Measurements from ENCODE around the gene OSGEP.
"Not testable (repeated sequence)": the region's sequence is repeated elsewhere in the genome, so short reads cannot be mapped to it uniquely, and the experiment has no call there.

Gene OSGEP

DNA sequence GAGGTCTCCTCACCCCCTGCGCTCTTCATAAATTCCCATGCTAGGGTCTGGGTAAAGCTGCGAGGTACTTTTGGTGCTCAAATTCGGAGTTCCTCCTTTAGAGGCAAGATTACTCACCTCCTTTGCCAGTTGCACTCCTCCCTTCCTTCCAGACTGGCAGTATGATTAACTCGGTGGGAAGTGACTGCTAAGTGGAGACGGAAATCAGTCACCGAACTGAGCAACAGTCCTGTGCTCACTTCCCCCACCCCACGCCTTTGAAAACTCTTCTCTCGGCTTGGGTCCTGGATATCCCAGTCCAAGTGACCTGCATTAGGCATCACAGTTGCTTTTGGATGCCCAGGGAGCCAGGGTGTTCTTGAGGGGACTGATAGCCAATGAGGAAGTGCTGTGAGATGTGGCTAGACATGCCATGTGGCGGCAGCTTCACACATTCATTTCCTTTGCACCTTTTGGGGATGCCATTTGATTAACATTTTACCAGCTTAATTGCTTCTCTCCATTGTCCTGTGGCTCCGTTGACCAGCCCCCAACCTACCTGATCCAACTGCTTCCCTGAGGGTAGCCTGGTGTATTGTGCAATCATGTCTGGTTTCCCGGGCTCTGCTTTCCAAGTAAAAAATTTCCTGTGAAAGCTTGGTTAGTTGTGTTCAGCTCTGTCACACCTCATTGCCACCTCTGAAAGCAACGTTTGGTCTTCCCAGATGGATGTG, 15.4 kb upstream of the OSGEP start:
- peak; percentile 58 for DNase-seq (ENCODE audit: low spot score)

DNA sequence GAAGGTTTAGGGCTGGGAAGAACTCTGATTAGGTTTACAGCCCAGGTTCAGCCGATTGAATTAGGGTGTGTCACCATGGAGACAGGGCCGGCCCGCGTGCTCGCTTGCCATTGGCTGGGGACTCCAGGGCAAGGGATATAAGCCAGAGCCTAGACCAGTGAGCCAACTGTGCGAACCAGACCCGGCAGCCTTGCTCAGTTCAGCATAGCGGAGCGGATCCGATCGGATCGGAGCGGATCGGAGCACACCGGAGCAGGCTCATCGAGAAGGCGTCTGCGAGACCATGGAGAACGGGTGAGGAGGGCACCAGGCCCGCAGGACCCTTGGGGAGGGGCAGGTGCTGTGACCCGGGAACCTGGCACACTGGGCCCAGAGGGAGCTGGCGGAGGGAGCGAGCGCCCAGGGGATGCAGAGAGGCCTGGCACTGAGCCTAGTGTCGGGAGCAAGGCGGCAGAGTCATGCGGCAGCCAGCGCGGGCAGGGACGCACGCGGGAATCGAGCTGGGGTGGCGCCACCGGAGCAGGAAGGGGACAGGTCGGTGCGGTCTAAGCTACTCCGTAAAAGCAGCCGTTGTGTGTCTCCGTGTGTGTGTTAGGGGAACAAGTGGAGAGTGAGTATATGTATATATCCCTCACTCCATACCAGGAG, 14.8 kb upstream of the OSGEP start, which contains the start of gene PNP:
TSS of gene PNP (plus strand) at position 165 of the 648 bp plus-strand sequence. CDS start at position 284, 119 bp downstream.
- peak; percentile 94 for DNase-seq (ENCODE audit: low spot score)

DNA sequence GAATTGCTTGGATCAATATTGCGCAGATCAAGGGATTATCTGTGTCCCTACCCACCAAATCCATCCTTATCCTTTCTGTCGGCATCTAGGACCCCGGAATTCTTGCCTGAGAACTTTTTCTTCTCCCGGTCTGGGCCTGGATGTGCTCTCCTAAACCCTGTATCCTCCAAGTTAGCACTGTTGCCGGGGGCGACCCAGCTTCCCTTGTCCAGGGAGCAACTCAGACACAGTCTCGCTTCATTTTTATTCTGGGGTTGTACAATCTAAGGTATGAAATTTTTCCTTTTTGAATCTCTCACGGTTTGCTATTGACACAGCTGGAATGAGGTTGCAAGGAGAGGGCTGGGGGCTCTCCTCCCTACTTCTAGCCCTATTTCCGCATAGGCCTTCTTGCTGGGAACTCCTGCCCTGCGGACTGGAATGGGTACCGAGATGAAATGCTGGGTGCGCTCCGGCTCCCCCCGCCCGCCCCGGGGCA, 14.2 kb upstream of the OSGEP start:
- DNase-seq (ENCODE audit: low spot score) = no peak

DNA sequence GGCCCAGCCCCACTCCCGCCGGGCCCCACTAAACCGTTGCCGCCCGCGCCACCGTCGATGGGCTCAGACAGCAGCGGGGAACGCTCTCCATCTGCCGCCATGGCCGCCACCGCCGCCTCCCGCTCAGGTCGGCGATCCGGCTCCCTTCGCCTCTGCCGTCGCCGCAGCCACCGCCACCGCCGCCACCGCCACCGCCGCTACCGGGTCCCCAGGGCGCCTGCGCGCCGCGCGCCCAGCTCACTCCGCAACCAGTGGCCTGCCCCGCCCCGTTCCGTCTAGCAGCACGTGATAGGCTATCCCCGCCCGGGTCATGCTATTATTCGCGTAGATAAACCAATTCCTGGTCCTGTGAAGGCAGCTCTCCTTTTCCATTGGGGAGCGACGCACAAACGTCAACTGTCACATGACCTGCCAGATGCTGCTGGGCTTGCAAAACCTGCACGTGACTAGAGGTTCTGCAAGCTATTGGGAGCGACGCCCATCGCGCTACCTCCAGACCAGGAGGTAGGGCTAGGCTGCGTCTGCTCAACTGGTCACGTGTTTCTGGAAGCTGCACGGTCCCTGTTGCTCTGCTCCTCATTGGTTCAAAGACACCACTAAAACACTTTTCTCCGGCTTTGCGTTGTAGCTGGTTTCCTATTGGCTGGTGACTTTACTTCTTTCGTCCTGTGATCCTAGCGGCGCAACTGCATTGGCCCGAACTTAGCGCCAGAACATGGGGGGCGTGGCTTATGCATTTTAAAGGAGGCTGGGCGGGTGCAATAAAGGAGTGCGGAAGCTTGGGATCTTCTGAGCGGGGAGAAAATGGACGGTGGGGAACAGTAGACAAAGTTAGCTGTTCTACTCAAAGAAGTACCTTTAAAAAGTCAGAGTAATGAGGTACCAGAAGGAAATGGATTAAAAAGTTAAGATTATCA, 6.9 kb upstream of the OSGEP start, which contains the start of gene PIP4P1:
TSS of gene PIP4P1 (minus strand) at position 210 of the 917 bp plus-strand sequence. CDS start at position 101, 109 bp downstream.
- peak; percentile 100 for DNase-seq (ENCODE audit: low spot score)

DNA sequence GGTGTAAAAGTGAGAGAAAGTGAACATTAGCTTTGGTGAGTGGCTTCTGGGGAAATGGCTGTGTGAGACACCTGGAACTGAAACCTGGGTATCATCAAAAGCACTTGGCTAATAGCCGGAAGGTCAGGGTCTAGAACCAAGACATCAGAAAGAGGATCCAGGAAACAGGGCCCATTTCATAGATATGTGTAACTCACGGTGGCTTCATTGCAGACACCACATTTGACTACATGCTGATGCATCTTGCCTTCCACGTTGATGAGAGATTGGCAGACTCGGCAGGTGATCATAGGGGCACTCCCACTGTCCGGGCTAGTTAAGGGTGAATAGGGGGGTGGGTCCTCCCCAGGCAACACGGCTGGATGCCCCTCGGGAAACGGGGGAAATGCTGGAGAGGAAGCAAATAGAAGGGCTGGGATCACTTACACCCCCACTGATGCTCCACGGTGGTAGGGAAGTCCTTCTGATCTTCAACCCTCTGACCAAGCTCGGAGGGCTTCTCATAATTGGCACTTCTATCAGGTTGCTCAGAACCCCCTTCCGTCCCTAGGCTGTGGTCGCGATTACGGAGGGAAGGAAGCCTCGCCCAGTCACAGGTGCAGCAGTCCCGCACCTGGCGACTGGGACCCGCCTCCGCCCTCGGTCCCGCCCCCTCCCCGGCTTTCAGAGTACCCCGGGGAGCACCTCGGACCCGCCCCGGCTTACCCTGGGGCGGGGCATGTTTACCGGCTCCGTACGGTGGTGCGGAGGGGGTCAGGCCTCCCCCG, 6.0 kb upstream of the OSGEP start:
- no peak for DNase-seq (ENCODE audit: low spot score)

DNA sequence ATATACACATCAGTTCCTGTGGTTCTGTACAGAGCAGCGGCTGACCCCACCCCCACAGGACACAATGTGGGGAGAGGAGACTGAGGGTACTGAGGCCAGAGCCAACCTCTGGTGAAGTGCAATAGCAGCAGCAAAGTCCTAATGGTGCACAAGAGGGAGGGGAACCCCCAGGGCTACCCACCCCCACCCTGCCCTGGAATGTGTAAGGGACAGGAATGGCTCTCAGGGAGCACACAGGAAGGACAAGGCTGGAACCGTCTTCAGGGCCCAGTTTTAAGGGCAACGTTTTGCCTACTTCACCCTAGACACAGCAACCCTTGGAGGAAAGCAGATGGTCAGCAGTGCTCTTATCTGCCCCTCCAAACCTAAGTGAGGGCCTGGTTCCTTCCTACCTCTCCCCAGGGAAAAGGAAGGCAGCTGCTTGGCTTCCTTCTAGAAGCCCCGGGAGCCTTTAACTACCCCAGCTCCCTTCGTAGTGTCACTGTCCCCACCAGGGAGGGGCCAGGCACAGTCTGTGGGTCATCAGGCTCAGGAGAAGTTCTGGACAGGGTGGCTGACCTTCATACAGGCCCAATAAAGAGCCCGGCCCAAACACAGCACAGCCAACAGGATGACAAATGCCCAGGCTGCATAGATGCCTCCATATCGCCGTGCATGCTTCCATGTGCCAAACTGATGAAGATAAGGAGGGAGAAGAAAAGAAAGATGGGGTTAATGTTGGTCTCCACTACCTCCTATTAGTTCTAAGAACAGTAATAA, 3.6 kb upstream of the OSGEP start:
- DNase-seq (ENCODE audit: low spot score) = no peak

DNA sequence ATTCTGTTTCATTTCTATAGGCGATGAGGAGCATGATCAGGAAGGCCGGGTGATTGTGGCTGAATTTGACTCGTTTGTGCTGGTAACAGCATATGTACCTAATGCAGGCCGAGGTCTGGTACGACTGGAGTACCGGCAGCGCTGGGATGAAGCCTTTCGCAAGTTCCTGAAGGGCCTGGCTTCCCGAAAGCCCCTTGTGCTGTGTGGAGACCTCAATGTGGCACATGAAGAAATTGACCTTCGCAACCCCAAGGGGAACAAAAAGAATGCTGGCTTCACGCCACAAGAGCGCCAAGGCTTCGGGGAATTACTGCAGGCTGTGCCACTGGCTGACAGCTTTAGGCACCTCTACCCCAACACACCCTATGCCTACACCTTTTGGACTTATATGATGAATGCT, 2.4 kb upstream of the OSGEP start:
- DNase-seq (ENCODE audit: low spot score) = no peak

DNA sequence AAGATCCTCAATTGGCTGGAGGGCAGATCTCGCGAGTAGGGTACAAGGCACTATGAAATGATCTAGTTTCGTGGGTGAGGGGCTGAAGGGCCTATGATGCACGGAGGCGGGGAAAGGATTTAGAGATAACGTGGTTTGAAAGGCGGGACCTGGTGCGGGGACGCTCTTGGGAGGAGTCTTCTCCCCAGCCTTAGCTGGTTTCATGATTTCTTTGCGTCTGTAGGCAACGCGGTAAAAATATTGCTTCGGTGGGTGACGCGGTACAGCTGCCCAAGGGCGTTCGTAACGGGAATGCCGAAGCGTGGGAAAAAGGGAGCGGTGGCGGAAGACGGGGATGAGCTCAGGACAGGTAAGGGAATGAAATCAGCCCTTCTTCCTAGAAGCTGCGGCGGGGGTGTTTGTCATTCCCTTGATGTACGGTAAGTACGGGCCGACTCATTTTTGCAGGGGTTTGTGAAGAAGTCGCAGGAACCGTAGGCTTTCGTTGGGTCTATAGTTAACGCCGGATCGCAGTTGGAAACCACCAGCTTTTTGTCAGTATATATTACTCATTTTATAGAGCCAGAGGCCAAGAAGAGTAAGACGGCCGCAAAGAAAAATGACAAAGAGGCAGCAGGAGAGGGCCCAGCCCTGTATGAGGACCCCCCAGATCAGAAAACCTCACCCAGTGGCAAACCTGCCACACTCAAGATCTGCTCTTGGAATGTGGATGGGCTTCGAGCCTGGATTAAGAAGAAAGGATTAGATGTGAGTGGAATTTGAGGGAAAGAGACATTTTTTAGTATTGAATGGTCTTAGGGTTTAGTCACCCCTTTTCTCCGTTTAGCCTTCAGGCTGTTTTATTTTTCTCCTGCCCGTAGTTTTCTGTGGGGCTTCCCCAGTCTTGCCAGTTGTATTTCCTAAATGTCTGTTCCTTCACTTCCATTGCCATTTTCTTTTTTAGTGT, 1.0 kb upstream of the OSGEP start:
- no peak for DNase-seq (ENCODE audit: low spot score)

DNA sequence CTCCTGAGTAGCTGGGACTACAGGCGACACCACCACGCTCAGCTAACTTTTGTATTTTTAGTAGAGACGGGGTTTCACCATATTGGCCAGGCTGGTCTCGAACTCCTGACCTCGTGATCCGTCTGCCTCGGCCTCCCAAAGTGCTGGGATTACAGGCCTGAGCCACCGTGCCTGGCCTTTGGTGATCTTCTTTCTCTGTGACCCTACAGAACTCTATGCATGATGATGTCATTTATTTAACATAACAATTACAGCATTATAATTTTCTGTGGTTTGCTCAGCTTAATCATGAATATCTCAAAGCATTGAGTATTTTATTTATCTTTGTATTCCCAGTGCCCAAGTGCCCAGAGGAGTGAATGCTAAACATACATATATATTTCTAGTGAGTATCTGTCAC, 1.8 kb downstream of the OSGEP start:
- DNase-seq (ENCODE audit: low spot score) = not testable (repeated sequence)

DNA sequence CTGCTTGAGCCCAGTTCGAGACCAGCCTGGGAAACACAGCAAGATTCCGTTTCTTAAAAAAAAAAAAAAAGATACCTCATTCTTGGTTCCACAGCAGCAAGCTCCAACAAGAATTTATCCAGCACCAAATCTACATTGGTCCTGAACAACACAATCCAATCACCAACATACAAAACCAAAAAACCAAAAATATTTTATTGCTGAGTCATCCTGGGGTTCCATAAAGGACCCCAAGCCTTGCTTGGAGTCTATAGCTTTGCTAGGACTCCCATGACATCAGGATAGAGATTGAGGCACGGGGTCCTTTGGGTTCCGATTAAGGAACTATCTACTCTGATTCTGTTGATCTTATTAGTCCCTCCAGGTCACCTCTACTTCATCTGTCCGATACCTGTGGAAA, 7.7 kb downstream of the OSGEP start:
- DNase-seq (ENCODE audit: low spot score) = no peak

DNA sequence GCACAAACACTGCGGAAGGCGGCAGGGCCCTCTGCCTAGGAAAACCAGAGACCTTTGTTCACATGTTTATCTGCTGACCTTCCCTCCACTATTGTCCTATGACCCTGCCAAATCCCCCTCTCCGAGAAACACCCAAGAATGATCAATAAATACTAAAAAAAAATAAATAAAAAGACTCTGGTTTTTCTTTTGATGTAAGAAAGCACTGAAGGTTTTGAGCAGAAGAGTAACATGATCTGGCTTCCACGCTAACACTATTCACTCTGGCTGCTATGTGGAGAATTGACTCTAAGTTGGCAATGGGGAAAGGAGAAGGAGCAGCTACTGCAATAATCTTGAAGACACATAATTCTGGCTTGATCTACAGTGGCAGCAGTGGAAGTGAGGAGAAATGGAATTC, 11.0 kb downstream of the OSGEP start:
- not testable (repeated sequence) for DNase-seq (ENCODE audit: low spot score)

DNA sequence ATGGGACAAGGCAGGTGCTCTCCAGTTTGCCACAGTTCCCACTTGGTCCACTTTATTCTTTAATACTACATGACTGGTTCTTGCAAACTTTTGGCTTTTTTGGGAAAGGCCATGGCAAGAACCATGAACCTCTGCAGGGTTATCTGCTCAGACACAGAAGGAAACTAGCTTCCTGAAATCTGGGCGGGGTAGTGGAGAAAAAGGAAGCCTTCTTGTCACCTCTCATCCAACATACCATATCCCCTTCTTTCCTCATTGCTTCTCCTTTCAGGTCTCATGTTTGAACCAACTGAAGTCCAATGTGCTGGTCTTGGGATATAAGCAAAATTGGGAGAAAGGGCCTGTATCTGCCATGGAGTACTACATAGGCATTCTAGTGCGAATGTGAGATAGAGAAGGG, 13.2 kb downstream of the OSGEP start:
- DNase-seq (ENCODE audit: low spot score) = no peak

DNA sequence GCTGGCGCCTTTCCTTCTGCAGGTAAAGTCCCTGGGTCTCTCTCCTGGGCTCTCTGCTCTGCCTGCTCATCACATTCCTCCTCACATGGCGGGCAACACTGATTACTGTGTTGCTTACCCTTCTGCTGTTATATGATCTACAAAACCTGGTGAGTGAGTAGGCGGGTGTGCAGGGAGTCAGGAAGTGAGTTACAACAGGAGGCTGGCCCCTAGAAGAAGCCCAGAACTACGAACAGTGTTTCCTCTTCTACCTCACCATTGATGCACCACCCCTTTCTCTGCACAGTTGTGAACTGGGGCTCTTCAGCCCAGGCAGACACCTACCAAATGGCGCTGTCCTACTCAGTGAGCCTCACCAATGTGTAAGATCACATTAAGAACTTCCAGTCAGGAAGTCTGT, 13.7 kb downstream of the OSGEP start:
- DNase-seq (ENCODE audit: low spot score) = no peak

DNA sequence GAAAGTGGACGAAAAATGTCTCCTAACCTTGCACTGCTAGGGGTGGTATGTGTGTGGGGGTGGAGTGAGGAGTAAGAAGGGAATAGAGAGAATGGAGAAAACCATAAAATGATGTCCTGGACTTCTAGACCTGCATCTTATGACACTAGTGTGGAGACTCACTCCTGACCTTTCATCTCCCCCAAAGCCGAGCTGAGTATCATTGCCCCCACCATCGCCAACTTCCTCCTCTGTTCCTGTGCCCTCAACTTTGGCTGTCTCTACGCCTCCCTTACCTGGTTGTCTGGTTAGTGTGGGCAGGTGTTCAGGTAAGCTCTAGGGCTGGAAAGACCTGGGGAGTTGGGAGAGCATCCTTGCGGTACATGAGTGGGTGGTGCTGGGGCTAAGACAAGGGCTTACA, 14.1 kb downstream of the OSGEP start:
- DNase-seq (ENCODE audit: low spot score) = no peak

DNA sequence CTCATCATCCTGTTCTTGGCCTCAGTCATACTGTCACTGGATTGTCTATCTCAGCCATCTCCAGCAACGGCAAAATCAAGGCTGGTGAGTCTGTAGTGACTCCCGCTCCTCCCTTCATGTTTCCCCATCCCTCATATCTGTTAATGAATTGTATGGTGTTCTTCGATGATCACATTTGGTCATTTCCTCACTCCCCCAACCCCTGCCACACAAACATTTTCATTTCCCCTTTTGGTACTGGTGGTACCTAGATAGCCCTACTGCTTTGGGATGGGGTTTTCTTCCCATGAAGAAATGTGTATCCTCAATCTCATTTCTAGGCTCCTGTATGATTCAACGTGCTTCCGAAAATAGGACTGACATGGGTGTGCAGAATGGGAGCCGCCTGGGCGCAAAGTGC, 15.9 kb downstream of the OSGEP start:
- DNase-seq (ENCODE audit: low spot score) = no peak

DNA sequence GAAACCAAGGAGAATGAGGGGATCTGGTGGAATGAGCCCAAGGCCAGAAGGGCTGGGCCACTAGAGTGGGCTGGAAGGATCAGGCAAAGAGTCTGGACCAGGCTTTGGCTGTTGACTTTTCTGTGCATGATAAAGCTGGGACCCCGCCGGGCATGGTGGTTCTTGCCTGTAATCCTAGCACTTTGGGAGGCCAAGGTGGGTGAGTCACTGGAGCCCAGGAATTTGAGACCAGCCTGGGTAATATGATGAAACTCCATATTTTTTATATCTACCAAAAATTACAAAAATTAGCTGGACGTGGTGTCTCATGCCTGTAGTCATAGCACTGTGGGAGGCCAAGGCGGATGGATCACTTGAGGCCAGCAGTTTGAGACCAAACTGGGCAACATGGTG, 18.3 kb downstream of the OSGEP start:
- no peak for DNase-seq (ENCODE audit: low spot score)

DNA sequence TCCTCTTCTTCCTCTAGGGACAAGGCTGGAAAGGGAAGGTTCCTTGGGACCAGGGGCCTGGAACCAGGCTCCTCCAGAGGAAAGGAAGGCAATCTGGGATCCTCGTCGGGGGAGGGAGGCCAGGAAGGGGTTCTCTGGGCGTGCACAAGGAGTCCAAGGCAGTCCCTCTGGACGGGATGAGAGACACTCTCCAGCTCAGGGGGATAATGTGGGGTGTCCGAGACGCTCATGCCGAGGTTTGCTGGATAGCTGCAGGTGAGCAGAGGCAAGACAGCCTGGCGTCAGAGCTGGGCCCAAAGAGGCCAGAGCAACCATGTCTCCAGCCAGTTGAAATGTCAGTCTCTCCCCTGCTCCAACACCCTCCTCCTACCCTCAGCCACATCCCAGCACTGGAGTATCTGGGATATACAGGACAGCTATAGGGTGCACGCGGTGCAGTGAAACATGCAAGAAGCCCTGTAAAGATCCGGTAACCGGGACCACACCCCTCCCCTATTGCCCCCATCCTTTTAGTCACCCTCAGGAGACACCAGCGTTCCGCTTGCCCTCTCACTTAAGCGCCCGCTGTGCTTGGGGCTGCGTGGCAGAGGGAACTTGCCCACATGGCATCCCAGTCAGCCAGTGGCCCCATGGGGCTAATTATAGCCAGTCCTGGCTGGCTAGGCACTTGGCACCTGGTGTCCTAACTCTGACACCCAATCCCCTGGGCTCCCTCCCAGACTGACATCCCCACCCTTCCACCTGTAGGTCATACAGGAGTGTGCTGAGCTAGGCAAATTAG, 18.8 kb downstream of the OSGEP start, which contains the start of gene KLHL33:
TSS of gene KLHL33 (minus strand) at position 585 of the 781 bp plus-strand sequence. CDS start at position 230, 355 bp downstream.
- no peak for DNase-seq (ENCODE audit: low spot score)

DNA sequence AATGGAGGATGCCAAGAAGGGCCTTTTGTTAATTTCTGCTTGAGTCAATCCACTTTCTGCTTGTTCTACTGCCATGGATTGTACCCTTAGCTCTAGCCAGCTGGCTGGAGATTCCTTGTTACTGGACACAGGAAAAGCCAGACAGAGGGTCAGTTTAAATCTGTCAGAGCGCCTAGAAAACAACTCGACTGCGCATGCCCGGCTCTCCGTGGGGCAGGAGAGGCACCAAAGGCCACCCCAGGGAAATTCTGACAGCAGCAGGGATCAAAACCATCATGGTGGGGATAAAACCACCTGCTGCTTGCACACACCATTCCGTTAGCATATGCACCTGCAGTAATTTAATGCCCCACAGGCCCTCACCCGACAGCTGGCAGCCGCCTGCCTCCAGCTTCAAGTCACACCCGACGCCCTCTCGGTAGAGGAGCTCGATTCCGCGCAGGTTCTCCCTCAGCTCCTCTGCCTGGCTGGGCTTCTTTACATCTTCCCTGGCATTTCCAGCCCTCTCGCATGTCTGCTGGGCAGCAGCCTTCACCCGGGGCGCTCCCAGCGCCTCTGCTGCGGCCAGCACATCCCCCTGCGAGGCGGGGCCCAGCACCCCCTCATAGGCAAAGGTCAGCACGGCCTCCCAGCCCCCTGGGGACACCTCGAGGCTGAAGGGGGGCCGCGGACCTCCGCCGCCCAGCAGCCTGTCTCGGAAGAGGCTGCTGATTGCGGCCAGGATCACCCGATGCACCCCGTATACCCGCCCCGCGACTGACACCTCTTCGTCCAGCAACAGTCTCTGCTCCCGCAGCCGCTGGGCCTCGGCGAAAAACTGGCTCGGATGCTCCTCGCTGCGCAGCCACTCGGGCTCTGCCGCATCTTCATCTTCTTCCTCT, 19.7 kb downstream of the OSGEP start:
- peak; percentile 97 for DNase-seq (ENCODE audit: low spot score)

Measured in cerebellar cortex (tissue), 1 donor.